HG02571 (cell line): ENCODE data around the gene SLC7A4.
"Not testable (repeated sequence)": the region's sequence is repeated elsewhere in the genome, so short reads cannot be mapped to it uniquely, and the experiment has no call there.

ENCODE experiments used
- ATAC-seq: cut with Tn5 transposase; IDR thresholded peaks from one replicate; pipeline ENCODE4 v1.9.1; 2021; ENCODE audit warnings: mild to moderate bottlenecking, moderate library complexity; ENCODE audit not compliant: unreplicated experiment

The SLC7A4 gene

GRCh38 chr22:21043860-21044535, 11.6 kb upstream of the SLC7A4 start:
- no peak for ATAC-seq

GRCh38 chr22:21042978-21043859, 10.9 kb upstream of the SLC7A4 start:
- no peak for ATAC-seq

GRCh38 chr22:21041937-21042336, 9.6 kb upstream of the SLC7A4 start:
- no peak for ATAC-seq

GRCh38 chr22:21039158-21039557, 6.8 kb upstream of the SLC7A4 start:
- not testable (repeated sequence) for ATAC-seq

- no peak for ATAC-seq
These were observed 6.0 kb upstream of the SLC7A4 start for GRCh38 chr22:21038405-21038804.

GRCh38 chr22:21034989-21035388, 2.6 kb upstream of the SLC7A4 start:
- ATAC-seq, result no peak

- ATAC-seq, result no peak
These were observed 1.5 kb upstream of the SLC7A4 start for GRCh38 chr22:21033895-21034294.

GRCh38 chr22:21032868-21033688, 717 bp upstream of the SLC7A4 start:
- ATAC-seq, result no peak

- no peak for ATAC-seq
These were observed 770 bp downstream of the SLC7A4 start for GRCh38 chr22:21031545-21032036.

- ATAC-seq, result no peak
These were observed 1.5 kb downstream of the SLC7A4 start for GRCh38 chr22:21030621-21031544.

- no peak for ATAC-seq
These were observed 2.3 kb downstream of the SLC7A4 start for GRCh38 chr22:21030032-21030431.

GRCh38 chr22:21029486-21030025, 2.8 kb downstream of the SLC7A4 start:
- no peak for ATAC-seq

- ATAC-seq, result no peak
These were observed 3.8 kb downstream of the SLC7A4 start for GRCh38 chr22:21028277-21029251.

GRCh38 chr22:21026783-21027692, 5.3 kb downstream of the SLC7A4 start:
- ATAC-seq, result no peak

GRCh38 chr22:21025763-21026755, 6.3 kb downstream of the SLC7A4 start:
- no peak for ATAC-seq

GRCh38 chr22:21025266-21025665, 7.1 kb downstream of the SLC7A4 start:
- ATAC-seq, result no peak
